ENCODE results near the gene SDSL. TPM values are rescaled to one million over a fixed set of nuclear protein-coding genes. Genes with fewer than 3 reads are reported as not detected.

Gene SDSL
- total RNA-seq, 2 donors from 2014 or later, result 6.2 to 8.5 TPM

- no peak for DNase-seq (ENCODE audit: low spot score)
- TF ChIP-seq POLR2AphosphoS5 (IDR thresholded peaks at IDR 0.05) (no peak), CTCF (IDR thresholded peaks at IDR 0.05) (no peak), POLR2A (IDR thresholded peaks at IDR 0.05) (no peak)
- 87% methylated on average over 4 of the region's 4 CpGs for WGBS
- no peak overlapping the region for H3K4me3 ChIP-seq
- no peaks in the 10 kb centered on the region for H3K27me3 ChIP-seq (replicated peaks; ENCODE audit: insufficient read depth)
- no peak overlapping the region for H3K27ac ChIP-seq
- no peaks in the 10 kb centered on the region for H3K4me1 ChIP-seq (replicated peaks)
- no peaks in the 10 kb centered on the region for H3K36me3 ChIP-seq
- no peaks in the 10 kb centered on the region for H3K9me3 ChIP-seq
- intact Hi-C loops (cut with DNase I), result no loop called here
Observed at GRCh38 chr12:113438523-113439300, 16.5 kb downstream of the SDSL start.

GRCh38 chr12:113439301-113439597 is 17.1 kb downstream of the SDSL start:
- H3K27ac ChIP-seq, result no peak overlapping the region
- H3K9me3 ChIP-seq, result no peaks in the 10 kb centered on the region
- 42% methylated on average over 4 of the region's 4 CpGs for WGBS
- H3K27me3 ChIP-seq (replicated peaks; ENCODE audit: insufficient read depth), result no peaks in the 10 kb centered on the region
- TF ChIP-seq POLR2A (IDR thresholded peaks at IDR 0.05) (no peak), POLR2AphosphoS5 (IDR thresholded peaks at IDR 0.05) (no peak), CTCF (IDR thresholded peaks at IDR 0.05) (no peak)
- H3K36me3 ChIP-seq, result no peaks in the 10 kb centered on the region
- no peak for DNase-seq (ENCODE audit: low spot score)
- intact Hi-C loops (cut with DNase I), result no loop called here
- H3K4me3 ChIP-seq, result no peak overlapping the region
- no peaks in the 10 kb centered on the region for H3K4me1 ChIP-seq (replicated peaks)

GRCh38 chr12:113439606-113440030 is 17.4 kb downstream of the SDSL start:
- 33% methylated on average over 8 of the region's 8 CpGs for WGBS
- H3K4me1 ChIP-seq (replicated peaks), result no peaks in the 10 kb centered on the region
- no peak overlapping the region for H3K4me3 ChIP-seq
- TF ChIP-seq POLR2AphosphoS5 (IDR thresholded peaks at IDR 0.05) (no peak), CTCF (IDR thresholded peaks at IDR 0.05) (peak in 3 of 4 experiments; percentile 4 to 46 (median 26)), POLR2A (IDR thresholded peaks at IDR 0.05) (no peak)
- H3K9me3 ChIP-seq, result no peaks in the 10 kb centered on the region
- H3K27ac ChIP-seq, result no peak overlapping the region
- no peak for DNase-seq (ENCODE audit: low spot score)
- H3K36me3 ChIP-seq, result no peaks in the 10 kb centered on the region
- intact Hi-C loops (cut with DNase I), result no loop called here
- no peaks in the 10 kb centered on the region for H3K27me3 ChIP-seq (replicated peaks; ENCODE audit: insufficient read depth)

GRCh38 chr12:113440336-113440735 is 18.2 kb downstream of the SDSL start:
- TF ChIP-seq CTCF (IDR thresholded peaks at IDR 0.05), result no peak

More at GRCh38 chr12:113440336-113440735, 18.2 kb downstream of the SDSL start:
- no peaks in the 10 kb centered on the region for H3K4me1 ChIP-seq (replicated peaks)
- intact Hi-C loops (cut with DNase I), result no loop called here
- no peak overlapping the region for H3K4me3 ChIP-seq
- H3K9me3 ChIP-seq, result no peaks in the 10 kb centered on the region
- no peak for DNase-seq (ENCODE audit: low spot score)
- no peaks in the 10 kb centered on the region for H3K27me3 ChIP-seq (replicated peaks; ENCODE audit: insufficient read depth)
- H3K36me3 ChIP-seq, result no peaks in the 10 kb centered on the region
- no peak overlapping the region for H3K27ac ChIP-seq
- WGBS, result 76% methylated on average over 7 of the region's 7 CpGs
